Adrenal gland (tissue), 5 donors: ENCODE measurements around the gene KRTAP10-2.

Source experiments
- CTCF ChIP-seq, 6 experiments: fragments of 450-650 bp in 4 of 6; fragments of 200-600 bp in 2 of 6; sonication (generic) in 1 of 6; IDR thresholded peaks; 1 replicate in 5 of 6; 2 replicates in 1 of 6; pipeline versions ENCODE4 v1.5.1 to v1.8.0; 2016 to 2021; ENCODE audit warnings: antibody characterized with exemption in 6 of 6, mild to moderate bottlenecking in 2 of 6, moderate library complexity in 1 of 6
- POLR2A ChIP-seq, 2 donors: fragments of 450-650 bp; IDR thresholded peaks; one replicate each; pipeline ENCODE4 v1.6.1; 2017; ENCODE audit warnings: antibody characterized with exemption in 2 of 2, mild to moderate bottlenecking in 2 of 2, moderate library complexity in 1 of 2
- donor health status: DM: no; HTN: no; CAD: no.

GRCh38 chr21:44579833-44580144 is 28.5 kb upstream of the KRTAP10-2 start:
- TF ChIP-seq CTCF (IDR thresholded peaks at IDR 0.05) (no peak), POLR2A (IDR thresholded peaks at IDR 0.05) (no peak)
